Neuronal stem cell (in vitro differentiated cells): ENCODE data around the gene AFAP1L2.

Experiments
- DNase-seq: peaks from one replicate; pipeline ENCODE4 v3.0.0-alpha.2; 2013; ENCODE audit warnings: low spot score
- H2AFZ ChIP-seq: one replicate; pipeline ENCODE4 v1.6.1; 2013; ENCODE audit warnings: mild to moderate bottlenecking, low read length, inconsistent platforms
- H2AK5ac ChIP-seq: 2 replicates; pipeline ENCODE4 v1.6.1; 2013; ENCODE audit warnings: low read depth, mild to moderate bottlenecking, inconsistent platforms, low read length, moderate library complexity, mixed read lengths
- H2BK120ac ChIP-seq: 2 replicates; pipeline ENCODE4 v1.6.1; 2013; ENCODE audit warnings: low read depth, mild to moderate bottlenecking, inconsistent platforms, low read length, moderate library complexity, mixed read lengths
- H2BK12ac ChIP-seq: one replicate; pipeline ENCODE4 v1.6.1; 2013; ENCODE audit warnings: low read length, inconsistent platforms
- H2BK15ac ChIP-seq: 2 replicates; pipeline ENCODE4 v1.6.1; 2013; ENCODE audit warnings: mild to moderate bottlenecking, low read length, inconsistent platforms, mixed read lengths
- H2BK5ac ChIP-seq: one replicate; pipeline ENCODE4 v1.6.1; 2013; ENCODE audit warnings: inconsistent platforms, mild to moderate bottlenecking, low read length, moderate library complexity
- H3K14ac ChIP-seq: one replicate; pipeline ENCODE4 v1.6.1; 2013; ENCODE audit warnings: low read length, inconsistent platforms
- H3K18ac ChIP-seq: 2 replicates; pipeline ENCODE4 v1.6.1; 2013; ENCODE audit warnings: low read length, inconsistent platforms
- H3K23ac ChIP-seq: 2 replicates; pipeline ENCODE4 v1.6.1; 2013; ENCODE audit warnings: low read depth, mild to moderate bottlenecking, mixed read lengths, low read length, inconsistent platforms; ENCODE audit not compliant: poor library complexity
- H3K27ac ChIP-seq: replicated peaks from 3 replicates; pipeline ENCODE4 v1.5.1; 2013; ENCODE audit warnings: low read length, inconsistent platforms
- H3K27me3 ChIP-seq, 3 experiments: 2 replicates each; pipeline ENCODE4 v1.6.1; 2013; ENCODE audit warnings: low read length in 3 of 3, mild to moderate bottlenecking in 2 of 3, inconsistent platforms in 1 of 3, low read depth in 1 of 3, mixed read lengths in 1 of 3, moderate library complexity in 1 of 3; ENCODE audit not compliant: control insufficient read depth in 3 of 3, insufficient read depth in 3 of 3
- H3K36me3 ChIP-seq, 2 donors: replicated peaks in 1 of 2; 2 replicates each; pipeline ENCODE4 v1.6.1; 2013; ENCODE audit warnings: low read length in 2 of 2; ENCODE audit not compliant: control insufficient read depth in 2 of 2, insufficient read depth in 2 of 2
- H3K4ac ChIP-seq: 2 replicates; pipeline ENCODE4 v1.6.1; 2013; ENCODE audit warnings: inconsistent platforms, mild to moderate bottlenecking, low read length, moderate library complexity
- H3K4me1 ChIP-seq, 2 donors: 1 replicate in 1 of 2; 2 replicates in 1 of 2; pipeline ENCODE4 v1.6.1; 2013; ENCODE audit warnings: low read length in 2 of 2, low read depth in 1 of 2; ENCODE audit not compliant: control insufficient read depth in 2 of 2, insufficient read depth in 1 of 2
- H3K4me2 ChIP-seq: one replicate; pipeline ENCODE4 v1.6.1; 2013; ENCODE audit warnings: mild to moderate bottlenecking, low read length, inconsistent platforms; ENCODE audit not compliant: insufficient read depth, poor library complexity, severe bottlenecking
- H3K4me3 ChIP-seq, 2 donors: 2 replicates each; pipeline ENCODE4 v1.5.1; 2013; ENCODE audit warnings: low read length in 2 of 2, mild to moderate bottlenecking in 2 of 2, inconsistent platforms in 1 of 2, moderate library complexity in 1 of 2
- H3K79me1 ChIP-seq: one replicate; pipeline ENCODE4 v1.6.1; 2013; ENCODE audit warnings: low read depth, mild to moderate bottlenecking, inconsistent platforms, low read length, moderate library complexity
- H3K9ac ChIP-seq: one replicate; pipeline ENCODE4 v1.6.1; 2013; ENCODE audit warnings: mild to moderate bottlenecking, low read depth, low read length, inconsistent platforms; ENCODE audit not compliant: poor library complexity
- H3K9me3 ChIP-seq, 2 donors: replicated peaks in 1 of 2; 2 replicates each; pipeline versions ENCODE3 to v1.6.1; 2013; ENCODE audit warnings: low read length in 2 of 2, mild to moderate bottlenecking in 2 of 2, inconsistent platforms in 1 of 2, low read depth in 1 of 2, mixed read lengths in 1 of 2, moderate library complexity in 1 of 2; ENCODE audit not compliant: control insufficient read depth in 2 of 2, insufficient read depth in 1 of 2
- H4K8ac ChIP-seq: one replicate; pipeline ENCODE4 v1.6.1; 2013; ENCODE audit warnings: low read depth, mild to moderate bottlenecking, inconsistent platforms, low read length, moderate library complexity
- H4K91ac ChIP-seq: one replicate; pipeline ENCODE4 v1.6.1; 2013; ENCODE audit warnings: low read length, low read depth, mild to moderate bottlenecking, inconsistent platforms; ENCODE audit not compliant: poor library complexity
- WGBS, 2 donors: extraction: QIAGEN DNeasy Blood & Tissue Kit; methylation state at CpG; one replicate each; pipeline ENCODE4 v1.1.7; 2013; ENCODE audit warnings: missing lambda C conversion rate in 2 of 2, mixed read lengths in 1 of 2; ENCODE audit not compliant: insufficient read length in 2 of 2, insufficient replicate concordance in 1 of 2; ENCODE audit errors: extremely low coverage in 2 of 2; 5-methylcytosine and 5-hydroxymethylcytosine counted together

AFAP1L2 gene

DNA sequence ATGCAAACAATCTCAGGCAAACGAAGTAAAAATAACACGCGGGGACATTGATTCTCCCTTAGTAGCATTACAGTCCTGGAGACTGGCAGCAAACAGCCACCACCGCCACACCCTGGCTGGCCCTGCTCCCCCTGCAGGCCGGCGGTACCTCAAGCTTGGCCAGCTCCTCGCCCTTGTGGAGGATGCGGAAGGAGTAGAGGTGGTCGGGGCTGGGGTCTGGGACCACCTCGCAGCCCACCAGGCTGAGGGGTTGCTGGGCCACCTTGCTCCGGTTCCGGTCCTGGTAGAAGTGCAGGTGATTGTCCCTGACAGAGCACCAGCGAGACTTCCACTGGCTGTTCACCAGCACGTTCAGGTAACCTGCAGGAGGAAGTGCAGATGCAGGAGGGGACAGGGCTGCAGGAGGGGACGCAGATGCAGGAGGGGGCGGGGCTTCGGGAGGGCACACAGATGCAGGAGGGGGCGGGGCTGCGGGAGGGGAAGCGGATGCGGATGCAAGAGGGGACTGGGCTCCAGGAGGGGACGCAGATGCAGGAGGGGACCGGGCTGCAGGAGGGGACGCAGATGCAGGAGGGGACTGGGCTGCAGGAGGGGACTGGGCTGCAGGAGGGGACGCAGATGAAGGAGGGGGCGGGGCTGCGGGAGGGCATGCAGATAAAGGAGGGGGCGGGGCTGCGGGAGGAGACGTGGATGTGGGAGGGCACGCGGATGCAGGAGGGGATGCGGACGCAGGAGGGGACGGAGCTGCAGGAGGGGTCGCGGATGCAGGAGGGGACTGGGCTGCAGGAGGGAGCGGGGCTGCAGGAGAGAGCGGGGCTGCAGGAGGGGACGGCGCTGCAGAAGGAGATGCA lies 99.5 kb downstream of the AFAP1L2 start:
- H3K9me3 ChIP-seq, result no peaks in the 10 kb centered on the region
- peak overlapping the region; percentile 87 for H4K8ac ChIP-seq
- no peak overlapping the region for H3K14ac ChIP-seq
- H2AFZ ChIP-seq, result peak overlapping the region; percentile 96
- no peaks in the 10 kb centered on the region for H3K79me1 ChIP-seq
- peak overlapping the region; percentile 87 for H2BK15ac ChIP-seq
- H2BK120ac ChIP-seq, result no peak overlapping the region
- no peaks in the 10 kb centered on the region for H3K27me3 ChIP-seq
- H3K4me3 ChIP-seq, result peak overlapping the region; percentile 54 to 84
- H3K27ac ChIP-seq, result peak overlapping the region; percentile 52
- no peak overlapping the region for H3K4ac ChIP-seq
- peak overlapping the region; percentile 57 for H4K91ac ChIP-seq
- DNase-seq, result peak; percentile 82
- peak overlapping the region; percentile 36 for H2AK5ac ChIP-seq
- peak overlapping the region; percentile 82 for H3K23ac ChIP-seq
- peak overlapping the region; percentile 81 for H3K4me2 ChIP-seq
- peak overlapping the region; percentile 94 for H3K18ac ChIP-seq
- no peaks in the 10 kb centered on the region for H3K36me3 ChIP-seq
- no CpG with 5 or more reads among the region's 41 CpGs for WGBS, 2 donors
- H2BK5ac ChIP-seq, result no peak overlapping the region
- peaks cover 15 to 23% of the 10 kb centered on the region in 2 donors for H3K4me1 ChIP-seq
- peak overlapping the region; percentile 95 for H2BK12ac ChIP-seq
- H3K9ac ChIP-seq, result peak overlapping the region; percentile 91

DNA sequence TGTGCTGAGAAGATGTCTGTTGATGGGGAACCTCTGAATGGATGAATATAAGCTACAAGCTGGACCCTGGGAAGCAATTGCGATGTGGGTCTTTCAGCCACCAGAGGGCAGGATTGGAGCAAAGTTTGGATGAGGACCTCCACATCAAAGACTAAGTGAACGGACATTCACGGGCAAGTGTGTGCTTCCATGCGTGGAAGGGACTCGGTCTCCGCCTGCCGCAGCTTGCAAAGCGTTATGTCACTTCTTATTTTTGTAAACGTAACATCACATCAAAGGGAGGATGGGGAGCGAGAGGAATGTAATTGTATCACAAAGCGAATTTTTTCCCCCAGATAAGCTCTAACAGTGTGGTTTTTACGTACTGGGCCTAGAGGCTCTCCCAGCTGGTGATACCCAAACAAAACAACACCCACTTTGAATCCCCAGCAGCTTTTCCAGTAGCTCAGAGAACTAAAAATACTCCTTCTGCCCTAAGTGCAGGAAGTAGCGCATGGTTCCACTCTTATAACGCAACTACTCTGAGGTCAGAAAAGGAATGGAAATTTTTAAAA lies 100.2 kb downstream of the AFAP1L2 start:
- H2AFZ ChIP-seq, result peak overlapping the region; percentile 96
- H2BK12ac ChIP-seq, result no peak overlapping the region
- peak overlapping the region; percentile 81 for H3K4me2 ChIP-seq
- H2AK5ac ChIP-seq, result no peak overlapping the region
- no peak overlapping the region for H3K14ac ChIP-seq
- no peak overlapping the region for H2BK120ac ChIP-seq
- H3K4me3 ChIP-seq, result peak overlapping the region; percentile 54 to 84
- H4K8ac ChIP-seq, result no peak overlapping the region
- H3K27ac ChIP-seq, result no peak overlapping the region
- H2BK5ac ChIP-seq, result no peak overlapping the region
- peak; percentile 79 for DNase-seq
- no peak overlapping the region for H2BK15ac ChIP-seq
- H3K9me3 ChIP-seq, result no peaks in the 10 kb centered on the region
- no peaks in the 10 kb centered on the region for H3K27me3 ChIP-seq
- WGBS, 2 donors, result no CpG with 5 or more reads among the region's 14 CpGs
- H3K9ac ChIP-seq, result no peak overlapping the region
- no peak overlapping the region for H3K23ac ChIP-seq
- no peaks in the 10 kb centered on the region for H3K79me1 ChIP-seq
- H3K4ac ChIP-seq, result no peak overlapping the region
- no peaks in the 10 kb centered on the region for H3K36me3 ChIP-seq
- no peak overlapping the region for H4K91ac ChIP-seq
- peaks cover 12 to 19% of the 10 kb centered on the region in 2 donors for H3K4me1 ChIP-seq
- no peak overlapping the region for H3K18ac ChIP-seq

DNA sequence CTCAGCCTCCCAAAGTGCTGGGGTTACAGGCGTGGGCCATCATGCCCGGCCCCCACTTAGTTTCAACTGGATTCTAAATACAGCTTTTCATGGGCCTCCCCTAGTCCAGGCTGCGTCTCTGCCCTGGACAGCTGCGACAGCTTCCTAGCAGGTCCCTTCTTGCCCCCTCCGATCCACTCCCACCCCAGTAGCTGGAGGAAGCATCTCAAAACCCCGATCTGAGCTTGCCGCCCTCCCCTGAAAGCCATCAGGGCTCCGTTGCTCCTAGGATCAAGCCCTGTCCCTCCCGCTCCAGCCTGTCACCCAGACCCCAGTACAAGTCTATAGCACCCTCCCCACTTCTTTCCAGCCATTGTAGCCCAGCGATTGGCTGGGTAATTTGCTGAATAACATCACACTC lies 100.7 kb downstream of the AFAP1L2 start:
- H3K79me1 ChIP-seq, result no peaks in the 10 kb centered on the region
- no peak overlapping the region for H3K9ac ChIP-seq
- H2BK12ac ChIP-seq, result no peak overlapping the region
- no peak overlapping the region for H2BK120ac ChIP-seq
- no CpG with 5 or more reads among the region's 10 CpGs for WGBS, 2 donors
- H3K23ac ChIP-seq, result no peak overlapping the region
- H3K14ac ChIP-seq, result no peak overlapping the region
- H3K27me3 ChIP-seq, result no peaks in the 10 kb centered on the region
- H2BK15ac ChIP-seq, result no peak overlapping the region
- no peaks in the 10 kb centered on the region for H3K9me3 ChIP-seq
- H4K91ac ChIP-seq, result no peak overlapping the region
- DNase-seq, result no peak
- peaks cover 7 to 14% of the 10 kb centered on the region in 2 donors for H3K4me1 ChIP-seq
- H4K8ac ChIP-seq, result no peak overlapping the region
- H2AFZ ChIP-seq, result peak overlapping the region; percentile 96
- no peak overlapping the region for H2AK5ac ChIP-seq
- no peak overlapping the region for H2BK5ac ChIP-seq
- no peak overlapping the region for H3K4me2 ChIP-seq
- no peaks in the 10 kb centered on the region for H3K36me3 ChIP-seq
- no peak overlapping the region for H3K4ac ChIP-seq
- H3K27ac ChIP-seq, result no peak overlapping the region
- H3K4me3 ChIP-seq, result no peak overlapping the region
- H3K18ac ChIP-seq, result peak overlapping the region; percentile 41

DNA sequence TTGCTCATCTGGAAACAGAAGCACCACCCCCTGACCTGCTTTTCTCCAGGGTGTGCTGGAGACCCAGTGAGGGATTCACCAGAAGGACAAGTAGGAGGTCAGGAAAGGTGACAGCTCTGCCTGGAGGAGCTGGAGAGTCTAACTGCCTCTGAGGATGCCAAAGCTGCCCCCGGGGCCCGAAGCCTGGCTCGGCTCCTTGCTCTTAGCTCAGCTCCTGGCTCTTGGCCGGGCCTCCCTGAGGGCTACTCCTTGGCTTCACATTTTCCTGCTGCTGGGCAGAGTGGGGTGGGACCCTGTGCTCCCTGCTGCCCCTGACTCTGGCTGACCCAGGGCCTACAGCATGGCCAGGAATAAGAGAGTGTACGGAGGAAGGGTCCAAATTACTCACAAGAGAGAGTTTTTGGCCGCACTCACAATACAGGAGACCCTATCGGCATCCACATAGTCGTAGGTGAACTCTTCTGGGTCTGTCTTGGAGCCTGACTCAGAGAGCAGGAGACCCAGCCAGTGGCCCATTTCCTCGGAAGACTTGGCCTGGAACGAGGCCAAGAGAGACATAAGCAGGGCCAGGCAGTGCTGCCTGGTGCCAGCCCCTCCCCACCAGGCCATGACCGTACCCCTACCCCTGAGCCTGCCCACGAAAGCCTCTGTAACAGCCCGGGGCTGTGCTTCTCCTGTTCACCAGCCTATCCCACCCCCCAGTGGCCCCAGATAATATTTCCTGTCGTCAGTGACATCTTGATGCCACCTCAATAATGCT lies 102.2 kb downstream of the AFAP1L2 start:
- H3K4me2 ChIP-seq, result no peak overlapping the region
- H3K4ac ChIP-seq, result no peak overlapping the region
- no peak overlapping the region for H4K91ac ChIP-seq
- H3K14ac ChIP-seq, result peak overlapping the region; percentile 72
- no peak for DNase-seq
- no peak overlapping the region for H3K4me3 ChIP-seq
- H3K9ac ChIP-seq, result no peak overlapping the region
- H3K18ac ChIP-seq, result peak overlapping the region; percentile 16
- no peak overlapping the region for H2BK120ac ChIP-seq
- WGBS, 2 donors, result no CpG with 5 or more reads among the region's 14 CpGs
- H3K36me3 ChIP-seq, result peaks cover 0 to 3% of the 10 kb centered on the region in 2 donors
- no peak overlapping the region for H2AFZ ChIP-seq
- no peak overlapping the region for H3K27ac ChIP-seq
- no peak overlapping the region for H2BK15ac ChIP-seq
- no peak overlapping the region for H3K23ac ChIP-seq
- no peaks in the 10 kb centered on the region for H3K27me3 ChIP-seq
- no peak overlapping the region for H2BK12ac ChIP-seq
- H2AK5ac ChIP-seq, result peak overlapping the region; percentile 51
- no peak overlapping the region for H4K8ac ChIP-seq
- H3K4me1 ChIP-seq, result peaks cover 2 to 6% of the 10 kb centered on the region in 2 donors
- H3K9me3 ChIP-seq, result peaks cover 0 to 2% of the 10 kb centered on the region in 2 donors
- H3K79me1 ChIP-seq, result no peaks in the 10 kb centered on the region
- H2BK5ac ChIP-seq, result no peak overlapping the region
